ENCODE data around the gene LCN15. TPM values are rescaled to one million over a fixed set of nuclear protein-coding genes. Genes with fewer than 3 reads are reported as not detected.

The LCN15 gene
- polyA plus RNA-seq, 1 donor (not counting 4 experiments of a cell fraction or from before 2014, with no cell fraction given): not detected

GRCh38 chr9:136720251-136720897 lies 43.9 kb downstream of the LCN15 start:
- no peak for FAIRE-seq
- dilution Hi-C loops (cut with MboI; ENCODE audit: extremely low pct_ligation_motif_present, low sequenced_read_pairs): no loop called here
- H3K9ac ChIP-seq (ENCODE audit: control insufficient read depth, extremely low read depth, insufficient read depth, low read length): no peak overlapping the region
- no peak overlapping the region for H3K4me3 ChIP-seq (ENCODE audit: control insufficient read depth in 2 of 3, extremely low read depth in 1 of 3, insufficient read depth in 2 of 3, low read depth in 1 of 3, low read length in 3 of 3)
- peaks cover 6% of the 10 kb centered on the region for H3K79me2 ChIP-seq (ENCODE audit: control insufficient read depth, insufficient read depth, low read length)
- no peaks in the 10 kb centered on the region for H3K27me3 ChIP-seq (ENCODE audit: control insufficient read depth, extremely low read depth, insufficient read depth, low read length)
- no peak for DNase-seq (ENCODE audit: low read depth, low spot score)
- no peak overlapping the region for H3K4me2 ChIP-seq (ENCODE audit: control insufficient read depth, extremely low read depth, insufficient read depth, low read depth, low read length)
- H4K20me1 ChIP-seq (ENCODE audit: control insufficient read depth, extremely low read depth, insufficient read depth, low read length): peaks cover 38% of the 10 kb centered on the region
- TF ChIP-seq, protein P1, sequence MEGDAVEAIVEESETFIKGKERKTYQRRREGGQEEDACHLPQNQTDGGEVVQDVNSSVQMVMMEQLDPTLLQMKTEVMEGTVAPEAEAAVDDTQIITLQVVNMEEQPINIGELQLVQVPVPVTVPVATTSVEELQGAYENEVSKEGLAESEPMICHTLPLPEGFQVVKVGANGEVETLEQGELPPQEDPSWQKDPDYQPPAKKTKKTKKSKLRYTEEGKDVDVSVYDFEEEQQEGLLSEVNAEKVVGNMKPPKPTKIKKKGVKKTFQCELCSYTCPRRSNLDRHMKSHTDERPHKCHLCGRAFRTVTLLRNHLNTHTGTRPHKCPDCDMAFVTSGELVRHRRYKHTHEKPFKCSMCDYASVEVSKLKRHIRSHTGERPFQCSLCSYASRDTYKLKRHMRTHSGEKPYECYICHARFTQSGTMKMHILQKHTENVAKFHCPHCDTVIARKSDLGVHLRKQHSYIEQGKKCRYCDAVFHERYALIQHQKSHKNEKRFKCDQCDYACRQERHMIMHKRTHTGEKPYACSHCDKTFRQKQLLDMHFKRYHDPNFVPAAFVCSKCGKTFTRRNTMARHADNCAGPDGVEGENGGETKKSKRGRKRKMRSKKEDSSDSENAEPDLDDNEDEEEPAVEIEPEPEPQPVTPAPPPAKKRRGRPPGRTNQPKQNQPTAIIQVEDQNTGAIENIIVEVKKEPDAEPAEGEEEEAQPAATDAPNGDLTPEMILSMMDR (optimal IDR thresholded peaks at IDR 0.05 in 1 of 3, IDR thresholded peaks at IDR 0.05 in 1 of 3, conservative IDR thresholded peaks at IDR 0.05 in 1 of 3; ENCODE audit: extremely low read depth in 1 of 3, insufficient read depth in 2 of 3, low read length in 3 of 3): no peak
- TF ChIP-seq EZH2 (IDR thresholded peaks at IDR 0.05; ENCODE audit: low read length): no peak
- no peaks in the 10 kb centered on the region for H3K9me3 ChIP-seq (ENCODE audit: control insufficient read depth, low read depth, low read length)
- H3K36me3 ChIP-seq (ENCODE audit: control insufficient read depth in 2 of 2, extremely low read depth in 1 of 2, insufficient read depth in 2 of 2, low read length in 2 of 2): peaks cover 16 to 18% of the 10 kb centered on the region in 2 experiments
- peaks cover 3% of the 10 kb centered on the region for H3K9me1 ChIP-seq (ENCODE audit: control insufficient read depth, extremely low read depth, insufficient read depth, low read length)
- H3K4me1 ChIP-seq (ENCODE audit: control insufficient read depth, extremely low read depth, insufficient read depth, low read length): peaks cover 20% of the 10 kb centered on the region
- no peak overlapping the region for H2AFZ ChIP-seq (ENCODE audit: control insufficient read depth, low read length)
- H3K27ac ChIP-seq (ENCODE audit: control insufficient read depth, insufficient read depth, low read length): no peak overlapping the region

DNA sequence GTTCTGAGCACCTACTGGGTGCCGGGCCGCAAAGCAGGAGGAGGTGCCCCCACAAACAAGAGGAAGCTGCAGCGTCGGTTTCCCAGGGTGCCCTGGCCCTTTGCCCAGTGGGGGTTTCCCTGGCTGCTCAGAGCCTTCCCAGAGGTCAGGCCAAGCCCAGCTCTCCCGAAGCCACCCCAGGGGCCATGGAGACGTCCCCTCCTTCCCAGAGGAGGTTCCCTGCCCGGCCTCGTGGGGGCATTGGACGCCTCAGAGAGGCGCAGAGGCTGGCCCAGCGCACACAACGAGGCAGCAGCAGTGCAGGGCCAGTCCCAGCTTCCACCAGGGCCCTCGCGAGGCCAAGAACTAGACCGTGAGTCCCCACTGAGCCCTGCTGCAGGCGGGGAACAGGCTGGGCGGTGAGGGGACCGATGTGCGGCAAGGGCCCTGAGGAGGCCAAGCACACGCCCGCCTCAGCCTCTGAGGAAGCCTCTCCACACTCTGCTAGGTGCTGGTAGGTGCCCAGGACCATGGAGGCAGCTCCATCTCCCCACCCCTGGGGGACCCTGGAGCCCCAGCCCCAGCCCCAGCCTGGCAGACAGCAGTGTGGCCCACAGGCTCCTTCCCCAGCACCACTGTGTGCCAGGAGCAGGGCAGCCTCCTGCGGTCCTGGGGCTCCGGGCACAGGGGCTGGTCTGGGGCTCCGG lies 45.0 kb downstream of the LCN15 start:
- Histone ChIP-seq H3K9me3 (ENCODE audit: control insufficient read depth, low read depth, low read length) (no peaks in the 10 kb centered on the region), H3K79me2 (ENCODE audit: control insufficient read depth, insufficient read depth, low read length) (peaks cover 1% of the 10 kb centered on the region), H3K4me2 (ENCODE audit: control insufficient read depth, extremely low read depth, insufficient read depth, low read depth, low read length) (no peak overlapping the region), H3K4me3 (ENCODE audit: control insufficient read depth in 2 of 3, extremely low read depth in 1 of 3, insufficient read depth in 2 of 3, low read depth in 1 of 3, low read length in 3 of 3) (no peak overlapping the region), H3K9me1 (ENCODE audit: control insufficient read depth, extremely low read depth, insufficient read depth, low read length) (peaks cover 3% of the 10 kb centered on the region), H3K27me3 (ENCODE audit: control insufficient read depth, extremely low read depth, insufficient read depth, low read length) (no peaks in the 10 kb centered on the region), H3K36me3 (ENCODE audit: control insufficient read depth in 2 of 2, extremely low read depth in 1 of 2, insufficient read depth in 2 of 2, low read length in 2 of 2) (peaks cover 10 to 16% of the 10 kb centered on the region in 2 experiments), H3K27ac (ENCODE audit: control insufficient read depth, insufficient read depth, low read length) (no peak overlapping the region), H3K4me1 (ENCODE audit: control insufficient read depth, extremely low read depth, insufficient read depth, low read length) (peaks cover 19% of the 10 kb centered on the region), H2AFZ (ENCODE audit: control insufficient read depth, low read length) (no peak overlapping the region), H4K20me1 (ENCODE audit: control insufficient read depth, extremely low read depth, insufficient read depth, low read length) (peaks cover 29% of the 10 kb centered on the region), H3K9ac (ENCODE audit: control insufficient read depth, extremely low read depth, insufficient read depth, low read length) (no peak overlapping the region)
- FAIRE-seq: no peak
- TF ChIP-seq EZH2 (IDR thresholded peaks at IDR 0.05; ENCODE audit: low read length): no peak
- TF ChIP-seq, protein P1 (optimal IDR thresholded peaks at IDR 0.05 in 1 of 3, IDR thresholded peaks at IDR 0.05 in 1 of 3, conservative IDR thresholded peaks at IDR 0.05 in 1 of 3; ENCODE audit: extremely low read depth in 1 of 3, insufficient read depth in 2 of 3, low read length in 3 of 3): peak in 1 of 3 experiments; percentile 4
- no peak for DNase-seq (ENCODE audit: low read depth, low spot score)
- dilution Hi-C loops (cut with MboI; ENCODE audit: extremely low pct_ligation_motif_present, low sequenced_read_pairs): no loop called here

All from keratinocyte (primary cell).